ENCODE results near the gene C1D. TPM values are rescaled to one million over a fixed set of nuclear protein-coding genes. Genes with fewer than 3 reads are reported as not detected.

The C1D gene
- polyA plus RNA-seq, 3 donors = 14.9 to 58.4 (median 49.7) TPM

- Histone ChIP-seq H3K79me2 (ENCODE audit: insufficient read depth, low read length) (no peaks in the 10 kb centered on the region), H3K27me3 (ENCODE audit: control insufficient read depth in 2 of 2, insufficient read depth in 2 of 2, low read length in 2 of 2) (no peaks in the 10 kb centered on the region), H3K36me3 (replicated peaks in 1 of 2; ENCODE audit: control insufficient read depth in 1 of 2, insufficient read depth in 2 of 2, low read length in 2 of 2) (no peaks in the 10 kb centered on the region), H2AFZ (ENCODE audit: insufficient read depth, low read depth, low read length, poor library complexity, severe bottlenecking) (no peak overlapping the region), H3K9me3 (replicated peaks in 1 of 2; ENCODE audit: control insufficient read depth in 1 of 2, insufficient read depth in 1 of 2, low read length in 2 of 2) (no peaks in the 10 kb centered on the region), H3K4me3 (replicated peaks in 1 of 3; ENCODE audit: low read depth in 2 of 3, low read length in 3 of 3) (no peak overlapping the region), H3K4me2 (replicated peaks; ENCODE audit: extremely low read depth, low read length, poor library complexity, severe bottlenecking) (no peak overlapping the region), H3K4me1 (ENCODE audit: control insufficient read depth in 1 of 2, insufficient read depth in 2 of 2, low read length in 2 of 2) (no peaks in the 10 kb centered on the region), H3K27ac (ENCODE audit: low read depth in 1 of 2, low read length in 2 of 2) (no peak overlapping the region), H4K20me1 (ENCODE audit: insufficient read depth, low read length) (no peaks in the 10 kb centered on the region), H3K9ac (ENCODE audit: insufficient read depth, low read length, poor library complexity, severe bottlenecking) (no peak overlapping the region)
- Mint-ChIP-seq H3K9me3 (peaks cover 0 to 1% (median 0%) of the 10 kb centered on the region in 7 donors), H3K36me3 (no peaks in the 10 kb centered on the region), H3K4me3 (no peak overlapping the region), H3K27me3 (ENCODE audit: low read depth in 3 of 3) (peaks cover 0 to 2% (median 0%) of the 10 kb centered on the region in 3 donors), H3K4me1 (peaks cover 6% of the 10 kb centered on the region), H3K27ac (peak overlapping the region in 1 of 7 donors; percentile 70)
- DNase-seq = no peak
- intact Hi-C loops (cut with micrococcal nuclease) = no loop called here
- TF ChIP-seq CTCF (IDR thresholded peaks at IDR 0.05) = no peak
- WGBS (ENCODE audit: insufficient coverage) = 100% methylated on average over 1 of the region's 1 CpG
Observed at GRCh38 chr2:68094111-68094510, 31.3 kb upstream of the C1D start.

DNA sequence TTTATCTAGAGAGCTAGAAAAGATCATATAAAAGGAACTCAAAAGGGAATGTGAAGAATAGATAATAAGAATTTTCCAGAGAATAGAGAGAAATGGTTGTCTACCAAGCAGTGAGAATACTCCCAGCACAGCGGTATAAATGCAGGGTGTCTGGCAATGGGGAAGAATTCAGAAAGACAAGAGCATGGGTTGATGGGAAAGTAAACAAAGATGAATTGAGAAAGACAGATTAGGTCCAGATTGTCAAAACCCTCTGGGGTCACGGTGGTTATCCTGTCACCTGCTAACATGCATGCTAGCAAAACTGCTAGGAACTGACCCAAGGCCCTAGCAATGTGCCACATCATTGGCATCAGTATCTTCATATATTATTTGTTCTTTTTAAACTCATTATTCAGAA is 30.8 kb upstream of the C1D start:
- H3K36me3 Mint-ChIP-seq = no peaks in the 10 kb centered on the region
- no peak for TF ChIP-seq CTCF (IDR thresholded peaks at IDR 0.05)
- H3K27me3 Mint-ChIP-seq (ENCODE audit: low read depth in 3 of 3) = peaks cover 0 to 2% (median 0%) of the 10 kb centered on the region in 3 donors
- H3K4me3 Mint-ChIP-seq = no peak overlapping the region
- H3K27ac Mint-ChIP-seq = peak overlapping the region in 1 of 7 donors; percentile 70
- no peaks in the 10 kb centered on the region for H3K27me3 ChIP-seq (ENCODE audit: control insufficient read depth in 2 of 2, insufficient read depth in 2 of 2, low read length in 2 of 2)
- H3K4me1 Mint-ChIP-seq = peaks cover 6% of the 10 kb centered on the region
- no peaks in the 10 kb centered on the region for H3K4me1 ChIP-seq (ENCODE audit: control insufficient read depth in 1 of 2, insufficient read depth in 2 of 2, low read length in 2 of 2)
- H3K9ac ChIP-seq (ENCODE audit: insufficient read depth, low read length, poor library complexity, severe bottlenecking) = no peak overlapping the region
- H3K9me3 ChIP-seq (replicated peaks in 1 of 2; ENCODE audit: control insufficient read depth in 1 of 2, insufficient read depth in 1 of 2, low read length in 2 of 2) = no peaks in the 10 kb centered on the region
- 100% methylated on average over 1 of the region's 2 CpGs for WGBS (ENCODE audit: insufficient coverage)
- H3K36me3 ChIP-seq (replicated peaks in 1 of 2; ENCODE audit: control insufficient read depth in 1 of 2, insufficient read depth in 2 of 2, low read length in 2 of 2) = no peaks in the 10 kb centered on the region
- no peak overlapping the region for H3K4me3 ChIP-seq (replicated peaks in 1 of 3; ENCODE audit: low read depth in 2 of 3, low read length in 3 of 3)
- H3K9me3 Mint-ChIP-seq = peaks cover 0 to 1% (median 0%) of the 10 kb centered on the region in 7 donors
- intact Hi-C loops (cut with micrococcal nuclease) = no loop called here
- no peak overlapping the region for H3K4me2 ChIP-seq (replicated peaks; ENCODE audit: extremely low read depth, low read length, poor library complexity, severe bottlenecking)
- no peaks in the 10 kb centered on the region for H4K20me1 ChIP-seq (ENCODE audit: insufficient read depth, low read length)
- no peak overlapping the region for H2AFZ ChIP-seq (ENCODE audit: insufficient read depth, low read depth, low read length, poor library complexity, severe bottlenecking)
- no peak overlapping the region for H3K27ac ChIP-seq (ENCODE audit: low read depth in 1 of 2, low read length in 2 of 2)
- no peak for DNase-seq
- H3K79me2 ChIP-seq (ENCODE audit: insufficient read depth, low read length) = no peaks in the 10 kb centered on the region

All from CD14-positive monocyte (primary cell).